Osteoblast (primary cell): ENCODE results near the gene GPR37L1. TPM values are rescaled to one million over a fixed set of nuclear protein-coding genes. Genes with fewer than 3 reads are reported as not detected.
"Not testable (repeated sequence)": the region's sequence is repeated elsewhere in the genome, so short reads cannot be mapped to it uniquely, and the experiment has no call there.

ENCODE experiments used
- DNase-seq: peaks from one replicate; pipeline ENCODE4 v3.0.0; 2011; ENCODE audit warnings: low spot score, mixed read lengths; ENCODE audit not compliant: insufficient read length; ENCODE audit errors: missing footprints
- H2AFZ ChIP-seq: 2 replicates; pipeline ENCODE4 v1.6.0; 2011; ENCODE audit warnings: mild to moderate bottlenecking, low read length
- H3K27ac ChIP-seq: 2 replicates; pipeline ENCODE4 v1.5.1; 2011; ENCODE audit warnings: mild to moderate bottlenecking, low read depth, low read length, moderate library complexity
- H3K27me3 ChIP-seq: 2 replicates; pipeline ENCODE4 v1.6.0; 2012; ENCODE audit warnings: mild to moderate bottlenecking, control low read depth, inconsistent platforms, low read length, moderate library complexity; ENCODE audit not compliant: insufficient read depth
- H3K36me3 ChIP-seq: 2 replicates; pipeline ENCODE4 v1.5.1; 2011; ENCODE audit warnings: mild to moderate bottlenecking, low read length, control low read depth, moderate library complexity; ENCODE audit not compliant: insufficient read depth
- H3K4me1 ChIP-seq: 2 replicates; pipeline ENCODE4 v1.5.1; 2011; ENCODE audit warnings: mild to moderate bottlenecking, low read length, control low read depth, moderate library complexity; ENCODE audit not compliant: insufficient read depth
- H3K4me2 ChIP-seq: 2 replicates; pipeline ENCODE4 v1.6.0; 2011; ENCODE audit warnings: mild to moderate bottlenecking, low read length; ENCODE audit not compliant: insufficient read depth
- H3K4me3 ChIP-seq: fragments of 200-600 bp; sonication (generic); 3 replicates; pipeline ENCODE4 v1.5.1; 2012; ENCODE audit warnings: mild to moderate bottlenecking, low read length, inconsistent platforms; ENCODE audit not compliant: insufficient read depth
- H3K79me2 ChIP-seq: 2 replicates; pipeline ENCODE4 v1.6.0; 2012; ENCODE audit warnings: mild to moderate bottlenecking, low read length, control low read depth, inconsistent platforms; ENCODE audit not compliant: insufficient read depth
- H3K9me3 ChIP-seq: 2 replicates; pipeline ENCODE4 v1.5.1; 2011; ENCODE audit warnings: low read depth, low read length, control low read depth
- H4K20me1 ChIP-seq: 2 replicates; pipeline ENCODE4 v1.6.0; 2012; ENCODE audit warnings: mild to moderate bottlenecking, low read length, control low read depth; ENCODE audit not compliant: insufficient read depth
- total RNA-seq: library from RNA; depleted of rRNA; stranded (reverse); fragments of >200 nt; gene quantifications from 2 replicates; pipeline ENCODE4 v1.2.3, GENCODE V29; 2012
- TF ChIP-seq, protein P1 (sequence below): IDR thresholded peaks from 2 replicates; pipeline ENCODE4 v1.5.1; 2011; ENCODE audit warnings: mild to moderate bottlenecking, low read depth, low read length, moderate library complexity; ENCODE audit errors: extremely low read depth

Gene GPR37L1
- total RNA-seq, 1 donor = not detected

DNA sequence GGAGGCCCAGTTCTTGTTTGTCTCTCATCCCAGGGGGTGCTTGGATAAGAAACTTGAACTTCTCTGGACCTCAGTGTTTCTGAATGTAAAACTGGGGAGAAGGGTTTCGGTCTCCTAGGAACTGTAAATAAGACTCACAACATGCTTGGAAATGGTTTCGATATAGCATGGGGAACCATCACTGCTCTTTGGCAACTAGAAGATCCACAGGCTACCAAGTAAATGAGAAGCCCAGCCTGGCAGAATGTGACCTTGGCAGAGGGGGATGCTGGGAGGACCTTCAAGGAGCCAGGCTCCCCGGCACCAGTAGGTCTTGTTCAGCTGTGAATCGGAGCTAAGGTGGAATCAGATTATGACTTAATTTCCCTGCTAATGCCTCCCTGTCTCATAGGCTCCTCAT, 18.1 kb downstream of the GPR37L1 start:
- Histone ChIP-seq H3K4me1 (peaks cover 15% of the 10 kb centered on the region), H3K27me3 (no peaks in the 10 kb centered on the region), H3K9me3 (no peaks in the 10 kb centered on the region), H3K79me2 (peaks cover 73% of the 10 kb centered on the region), H3K4me2 (no peak overlapping the region), H3K36me3 (peaks cover 9% of the 10 kb centered on the region), H4K20me1 (peaks cover 52% of the 10 kb centered on the region), H2AFZ (no peak overlapping the region), H3K4me3 (no peak overlapping the region), H3K27ac (no peak overlapping the region)
- TF ChIP-seq, protein P1, sequence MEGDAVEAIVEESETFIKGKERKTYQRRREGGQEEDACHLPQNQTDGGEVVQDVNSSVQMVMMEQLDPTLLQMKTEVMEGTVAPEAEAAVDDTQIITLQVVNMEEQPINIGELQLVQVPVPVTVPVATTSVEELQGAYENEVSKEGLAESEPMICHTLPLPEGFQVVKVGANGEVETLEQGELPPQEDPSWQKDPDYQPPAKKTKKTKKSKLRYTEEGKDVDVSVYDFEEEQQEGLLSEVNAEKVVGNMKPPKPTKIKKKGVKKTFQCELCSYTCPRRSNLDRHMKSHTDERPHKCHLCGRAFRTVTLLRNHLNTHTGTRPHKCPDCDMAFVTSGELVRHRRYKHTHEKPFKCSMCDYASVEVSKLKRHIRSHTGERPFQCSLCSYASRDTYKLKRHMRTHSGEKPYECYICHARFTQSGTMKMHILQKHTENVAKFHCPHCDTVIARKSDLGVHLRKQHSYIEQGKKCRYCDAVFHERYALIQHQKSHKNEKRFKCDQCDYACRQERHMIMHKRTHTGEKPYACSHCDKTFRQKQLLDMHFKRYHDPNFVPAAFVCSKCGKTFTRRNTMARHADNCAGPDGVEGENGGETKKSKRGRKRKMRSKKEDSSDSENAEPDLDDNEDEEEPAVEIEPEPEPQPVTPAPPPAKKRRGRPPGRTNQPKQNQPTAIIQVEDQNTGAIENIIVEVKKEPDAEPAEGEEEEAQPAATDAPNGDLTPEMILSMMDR = no peak
- DNase-seq = peak; percentile 66

DNA sequence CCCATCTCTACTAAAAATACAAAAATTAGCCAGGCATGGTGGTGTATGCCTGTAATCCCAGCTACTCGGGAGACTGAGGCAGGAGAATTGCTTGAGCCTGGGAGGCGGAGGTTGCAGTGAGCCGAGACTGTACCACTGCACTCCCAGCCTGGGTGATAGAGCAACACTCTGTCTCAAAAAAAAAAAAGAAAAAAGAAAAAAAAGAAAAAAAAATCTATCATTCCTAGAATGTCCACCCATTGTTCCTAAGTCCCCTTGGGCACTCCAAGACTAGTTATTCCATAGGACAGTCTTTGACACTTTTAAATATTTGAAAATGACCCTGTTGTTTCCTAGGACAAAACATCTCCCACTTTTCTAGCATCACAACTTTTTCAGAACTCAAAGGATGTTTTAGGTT, 18.8 kb downstream of the GPR37L1 start:
- H3K36me3 ChIP-seq, H3K27me3 ChIP-seq, H3K9me3 ChIP-seq, H3K4me2 ChIP-seq, H3K27ac ChIP-seq, H2AFZ ChIP-seq, H3K4me3 ChIP-seq: not testable (repeated sequence)
- H3K79me2 ChIP-seq = peaks cover 73% of the 10 kb centered on the region
- H3K4me1 ChIP-seq = peaks cover 15% of the 10 kb centered on the region
- DNase-seq = peak; percentile 50
- H4K20me1 ChIP-seq = peaks cover 49% of the 10 kb centered on the region

DNA sequence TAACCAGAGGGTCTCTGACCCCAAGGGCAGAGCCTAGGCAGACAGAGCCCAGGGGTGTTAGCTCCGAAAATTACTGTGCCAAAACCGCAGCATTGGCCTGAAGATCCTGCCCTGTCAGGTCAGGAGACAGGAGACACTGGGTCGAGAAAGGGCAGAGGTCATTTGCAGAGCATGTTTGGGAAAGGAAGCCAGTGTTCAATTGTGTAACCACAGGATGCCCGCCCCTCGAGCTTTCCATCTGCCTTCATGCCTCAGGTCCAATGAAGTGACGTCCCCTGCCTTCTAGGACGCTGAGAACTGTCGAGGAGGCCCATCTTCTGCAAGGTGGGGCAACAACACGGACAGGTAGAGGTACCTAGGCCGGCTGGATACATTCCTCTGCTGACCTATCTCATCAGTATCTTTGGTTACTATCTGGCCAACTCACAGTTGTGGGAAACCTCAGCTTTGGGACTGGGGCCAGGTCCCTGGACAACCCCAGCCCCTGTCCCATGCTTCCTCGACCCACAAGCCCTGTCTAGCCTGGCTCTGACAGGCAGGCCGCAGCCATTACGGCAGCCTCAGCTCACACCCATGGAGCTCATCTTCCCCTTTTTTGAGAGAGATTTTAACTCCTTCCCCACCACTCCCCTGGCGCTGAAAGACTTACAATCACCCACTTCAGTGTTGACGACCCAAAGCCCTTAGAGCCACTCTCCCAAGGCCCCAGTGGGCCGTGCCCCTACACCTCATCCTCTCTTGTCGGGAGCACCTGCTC, 20.5 kb downstream of the GPR37L1 start:
- TF ChIP-seq, protein P1 = no peak
- no peaks in the 10 kb centered on the region for H3K27me3 ChIP-seq
- H3K9me3 ChIP-seq = no peaks in the 10 kb centered on the region
- peak overlapping the region; percentile 89 for H3K4me2 ChIP-seq
- peak overlapping the region; percentile 65 for H3K27ac ChIP-seq
- peak; percentile 86 for DNase-seq
- peaks cover 41% of the 10 kb centered on the region for H4K20me1 ChIP-seq
- H3K79me2 ChIP-seq = peaks cover 66% of the 10 kb centered on the region
- H3K36me3 ChIP-seq = peaks cover 3% of the 10 kb centered on the region
- peak overlapping the region; percentile 84 for H3K4me3 ChIP-seq
- peak overlapping the region; percentile 23 for H2AFZ ChIP-seq
- peaks cover 15% of the 10 kb centered on the region for H3K4me1 ChIP-seq

DNA sequence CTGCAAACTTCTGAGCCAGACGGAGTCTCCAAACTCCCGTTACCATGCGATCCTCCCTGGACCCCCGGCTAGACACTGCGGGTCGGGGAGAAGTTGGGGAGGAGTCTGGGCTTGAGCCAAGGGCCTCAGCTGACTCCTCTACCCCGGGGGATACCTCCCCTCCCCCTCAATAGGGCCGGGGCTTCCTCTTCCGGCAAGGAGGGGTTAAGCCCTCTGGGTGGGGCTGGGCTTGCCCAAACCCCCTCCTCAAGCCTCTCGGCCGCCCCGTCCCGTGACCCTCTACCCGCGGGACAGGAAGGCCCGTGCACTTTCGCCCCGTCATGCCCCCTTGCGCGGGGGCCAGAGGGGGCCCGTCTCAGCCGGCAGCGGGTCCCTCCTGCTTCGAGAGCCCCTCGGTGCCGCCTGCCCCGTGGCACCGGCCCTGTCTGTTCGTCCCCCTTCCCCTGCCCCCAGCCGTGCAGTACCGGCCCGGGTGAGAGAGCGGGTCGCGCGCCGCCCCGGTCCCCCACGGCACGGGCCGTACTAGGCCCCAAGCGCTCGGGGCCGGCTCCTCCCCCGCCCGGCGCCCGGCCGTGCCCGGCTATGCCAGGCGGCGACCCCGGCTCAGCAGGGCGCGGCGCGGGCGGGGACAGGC, 21.2 kb downstream of the GPR37L1 start:
- H3K79me2 ChIP-seq = peaks cover 59% of the 10 kb centered on the region
- no peaks in the 10 kb centered on the region for H3K27me3 ChIP-seq
- peaks cover 15% of the 10 kb centered on the region for H3K4me1 ChIP-seq
- H3K9me3 ChIP-seq = no peaks in the 10 kb centered on the region
- H3K27ac ChIP-seq = peak overlapping the region; percentile 65
- TF ChIP-seq, protein P1 = no peak
- H4K20me1 ChIP-seq = peaks cover 34% of the 10 kb centered on the region
- DNase-seq = peak; percentile 92
- peak overlapping the region; percentile 89 for H3K4me2 ChIP-seq
- peak overlapping the region; percentile 74 for H2AFZ ChIP-seq
- H3K36me3 ChIP-seq = peaks cover 2% of the 10 kb centered on the region
- H3K4me3 ChIP-seq = peak overlapping the region; percentile 84
